Activated T-cell treated with anti-CD3 and anti-CD28 coated beads for 4 hours (primary cell): ENCODE measurements around the gene NEMP1.
"Not testable (repeated sequence)": the region's sequence is repeated elsewhere in the genome, so short reads cannot be mapped to it uniquely, and the experiment has no call there.

Experiments used
- DNase-seq: peaks from one replicate; pipeline ENCODE4 v3.0.0-alpha.2; 2020

Gene NEMP1

GRCh38 chr12:57019983-57020719 lies 58.4 kb downstream of the NEMP1 start:
- no peak for DNase-seq

GRCh38 chr12:57018906-57019305 lies 59.7 kb downstream of the NEMP1 start:
- no peak for DNase-seq

- DNase-seq: not testable (repeated sequence)
Observed at GRCh38 chr12:57018353-57018752, 60.2 kb downstream of the NEMP1 start.

- DNase-seq: no peak
Observed at GRCh38 chr12:57016348-57016747, 62.2 kb downstream of the NEMP1 start, which contains the start of gene TAC3. TSS of gene TAC3 (minus strand) at chr12:57016529. CDS start at chr12:57015797, 732 bp downstream.

- no peak for DNase-seq
Observed at GRCh38 chr12:57012600-57013465, 65.8 kb downstream of the NEMP1 start.

GRCh38 chr12:57011438-57012424 lies 66.9 kb downstream of the NEMP1 start:
- DNase-seq: no peak

GRCh38 chr12:57010627-57011247 lies 67.9 kb downstream of the NEMP1 start:
- no peak for DNase-seq

GRCh38 chr12:57009949-57010626 lies 68.5 kb downstream of the NEMP1 start:
- DNase-seq: no peak

GRCh38 chr12:57008178-57008577 lies 70.4 kb downstream of the NEMP1 start:
- no peak for DNase-seq

- DNase-seq: peak; percentile 34
Observed at GRCh38 chr12:57006809-57007475, 71.6 kb downstream of the NEMP1 start.

GRCh38 chr12:57005980-57006808 lies 72.4 kb downstream of the NEMP1 start, which contains the start of gene ZBTB39:
TSS of gene ZBTB39 (minus strand) at chr12:57006546. CDS start at chr12:57004917, 1,629 bp downstream.
- DNase-seq: peak; percentile 45
